ENCODE measurements around the gene EYA2. TPM values are rescaled to one million over a fixed set of nuclear protein-coding genes. Genes with fewer than 3 reads are reported as not detected.
"Not testable (repeated sequence)": the region's sequence is repeated elsewhere in the genome, so short reads cannot be mapped to it uniquely, and the experiment has no call there.

Gene EYA2
- polyA plus RNA-seq, 3 donors, result 0.04 to 0.16 TPM; not detected in 1

GRCh38 chr20:47175493-47175892 lies 280.9 kb downstream of the EYA2 start:
- no peaks in the 10 kb centered on the region for H3K27me3 ChIP-seq (ENCODE audit: control insufficient read depth in 2 of 2, insufficient read depth in 2 of 2, low read length in 2 of 2)
- H3K9me3 ChIP-seq (replicated peaks in 1 of 2; ENCODE audit: control insufficient read depth in 1 of 2, insufficient read depth in 1 of 2, low read length in 2 of 2), result no peaks in the 10 kb centered on the region
- Mint-ChIP-seq H3K27ac (peak overlapping the region in 2 of 7 donors; percentile 3 to 33), H3K4me3 (no peak overlapping the region), H3K4me1 (no peaks in the 10 kb centered on the region), H3K36me3 (no peaks in the 10 kb centered on the region), H3K9me3 (no peaks in the 10 kb centered on the region), H3K27me3 (ENCODE audit: low read depth in 3 of 3) (peaks cover 3 to 29% (median 9%) of the 10 kb centered on the region in 3 donors)
- DNase-seq, result no peak
- no peak overlapping the region for H3K27ac ChIP-seq (ENCODE audit: low read depth in 1 of 2, low read length in 2 of 2)
- intact Hi-C loops (cut with micrococcal nuclease), result loop anchor here in 1 of 2 donors (10.0 kb wide), 1 partner anchor 421 kb away; no protein-coding TSS in a partner anchor
- H2AFZ ChIP-seq (ENCODE audit: insufficient read depth, low read depth, low read length, poor library complexity, severe bottlenecking), result no peak overlapping the region
- H3K9ac ChIP-seq (ENCODE audit: insufficient read depth, low read length, poor library complexity, severe bottlenecking), result no peak overlapping the region
- no peak for TF ChIP-seq CTCF (IDR thresholded peaks at IDR 0.05)
- no peak overlapping the region for H3K4me2 ChIP-seq (replicated peaks; ENCODE audit: extremely low read depth, low read length, poor library complexity, severe bottlenecking)
- H3K4me1 ChIP-seq (ENCODE audit: control insufficient read depth in 1 of 2, insufficient read depth in 2 of 2, low read length in 2 of 2), result no peaks in the 10 kb centered on the region
- H3K36me3 ChIP-seq (replicated peaks in 1 of 2; ENCODE audit: control insufficient read depth in 1 of 2, insufficient read depth in 2 of 2, low read length in 2 of 2), result no peaks in the 10 kb centered on the region
- 31% methylated on average over 4 of the region's 6 CpGs for WGBS (ENCODE audit: insufficient coverage)
- no peaks in the 10 kb centered on the region for H3K79me2 ChIP-seq (ENCODE audit: insufficient read depth, low read length)
- H3K4me3 ChIP-seq (replicated peaks in 1 of 3; ENCODE audit: low read depth in 2 of 3, low read length in 3 of 3), result no peak overlapping the region
- H4K20me1 ChIP-seq (ENCODE audit: insufficient read depth, low read length), result no peaks in the 10 kb centered on the region

GRCh38 chr20:47176217-47176616 lies 281.6 kb downstream of the EYA2 start:
- not testable (repeated sequence) for H3K27me3 ChIP-seq (ENCODE audit: control insufficient read depth in 2 of 2, insufficient read depth in 2 of 2, low read length in 2 of 2); H3K9me3 ChIP-seq (replicated peaks in 1 of 2; ENCODE audit: control insufficient read depth in 1 of 2, insufficient read depth in 1 of 2, low read length in 2 of 2); H2AFZ ChIP-seq (ENCODE audit: insufficient read depth, low read depth, low read length, poor library complexity, severe bottlenecking); H3K27ac ChIP-seq (ENCODE audit: low read depth in 1 of 2, low read length in 2 of 2); H4K20me1 ChIP-seq (ENCODE audit: insufficient read depth, low read length); H3K4me1 ChIP-seq (ENCODE audit: control insufficient read depth in 1 of 2, insufficient read depth in 2 of 2, low read length in 2 of 2); H3K9ac ChIP-seq (ENCODE audit: insufficient read depth, low read length, poor library complexity, severe bottlenecking); H3K9me3 Mint-ChIP-seq; DNase-seq; H3K36me3 Mint-ChIP-seq; H3K4me3 Mint-ChIP-seq; H3K27ac Mint-ChIP-seq; H3K79me2 ChIP-seq (ENCODE audit: insufficient read depth, low read length); H3K4me3 ChIP-seq (replicated peaks in 1 of 3; ENCODE audit: low read depth in 2 of 3, low read length in 3 of 3); H3K4me1 Mint-ChIP-seq; H3K4me2 ChIP-seq (replicated peaks; ENCODE audit: extremely low read depth, low read length, poor library complexity, severe bottlenecking); H3K36me3 ChIP-seq (replicated peaks in 1 of 2; ENCODE audit: control insufficient read depth in 1 of 2, insufficient read depth in 2 of 2, low read length in 2 of 2)
- 53% methylated on average over 2 of the region's 5 CpGs for WGBS (ENCODE audit: insufficient coverage)
- H3K27me3 Mint-ChIP-seq (ENCODE audit: low read depth in 3 of 3), result peaks cover 0 to 22% (median 9%) of the 10 kb centered on the region in 3 donors
- intact Hi-C loops (cut with micrococcal nuclease), result loop anchor here in 1 of 2 donors (10.0 kb wide), 1 partner anchor 421 kb away; no protein-coding TSS in a partner anchor

All from CD14-positive monocyte (primary cell).